Activated CD4-positive, CD25-positive, alpha-beta regulatory T cell (primary cell): ENCODE measurements around the gene EHMT1.

Experiments used
- DNase-seq, 4 experiments: peaks; one replicate each; lab custom pipeline; 2025; lab: John Stamatoyannopoulos, UW

EHMT1 gene

DNA sequence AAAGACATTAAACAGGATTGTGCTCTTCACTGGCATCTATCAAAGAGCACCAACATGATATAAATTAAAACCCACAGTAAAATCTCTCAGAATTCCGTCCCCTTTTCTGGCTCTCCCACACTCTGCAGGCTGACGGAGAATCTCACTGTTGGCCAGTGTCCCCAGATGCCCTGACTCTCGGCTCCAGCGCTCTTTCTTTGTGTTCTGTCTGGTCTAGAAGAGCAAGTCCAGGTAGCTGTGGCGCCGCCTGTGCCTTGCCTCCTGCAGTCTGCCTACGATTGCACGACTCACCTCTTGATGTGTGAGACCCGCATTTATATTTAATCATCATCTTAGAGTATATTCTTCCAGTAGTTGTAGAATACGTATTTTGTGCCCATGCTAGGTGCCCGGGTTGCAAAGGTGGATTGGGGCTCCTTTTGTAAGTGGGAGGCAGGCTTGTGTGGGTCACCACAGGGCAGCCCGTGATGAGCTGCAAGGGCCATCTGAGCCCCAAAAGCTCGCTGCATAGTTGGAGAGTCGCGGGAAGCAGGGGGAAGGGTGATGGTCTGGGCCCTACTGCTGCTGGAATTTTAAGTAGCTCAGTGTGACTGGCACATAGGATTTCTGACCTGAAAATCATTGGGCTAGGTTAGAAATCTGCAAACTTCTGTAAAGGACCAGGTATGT is 55.6 kb downstream of the EHMT1 start:
- no peak for DNase-seq

DNA sequence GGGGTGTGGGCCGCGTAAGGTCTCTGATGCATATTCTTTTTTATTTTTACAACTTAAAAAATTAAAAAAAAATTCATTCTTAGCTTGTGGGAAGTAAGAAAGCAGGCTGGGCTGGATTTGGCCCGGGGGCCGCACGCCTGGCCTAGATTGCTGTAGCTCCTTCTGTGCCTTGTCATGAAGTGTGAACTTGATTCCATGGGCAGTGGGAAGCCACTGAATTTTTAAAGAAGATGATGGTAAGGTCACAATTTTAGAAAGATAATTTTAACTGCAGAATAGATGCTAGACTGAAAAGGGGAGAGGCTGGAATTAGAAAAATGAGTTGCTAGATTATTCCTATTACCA is 56.1 kb downstream of the EHMT1 start:
- no peak for DNase-seq

DNA sequence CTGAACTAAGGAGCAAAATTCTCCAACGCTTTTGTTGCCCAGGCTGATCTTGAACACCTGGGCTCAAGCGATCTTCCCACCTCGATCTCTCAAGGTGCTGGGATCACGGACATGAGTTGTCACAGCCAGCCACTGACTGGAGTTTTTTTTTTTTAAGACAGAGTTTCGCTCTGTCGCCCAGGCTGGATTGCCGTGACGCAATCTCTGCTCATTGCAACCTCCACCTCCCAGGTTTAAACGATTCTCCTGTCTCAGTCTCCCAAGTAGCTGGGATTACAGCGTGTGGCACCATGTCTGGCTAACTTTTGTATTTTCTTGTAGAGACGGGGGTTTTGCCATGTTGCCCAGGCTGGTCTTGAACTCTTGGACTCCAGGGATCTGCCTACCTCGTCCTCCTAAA is 58.2 kb downstream of the EHMT1 start:
- no peak for DNase-seq

DNA sequence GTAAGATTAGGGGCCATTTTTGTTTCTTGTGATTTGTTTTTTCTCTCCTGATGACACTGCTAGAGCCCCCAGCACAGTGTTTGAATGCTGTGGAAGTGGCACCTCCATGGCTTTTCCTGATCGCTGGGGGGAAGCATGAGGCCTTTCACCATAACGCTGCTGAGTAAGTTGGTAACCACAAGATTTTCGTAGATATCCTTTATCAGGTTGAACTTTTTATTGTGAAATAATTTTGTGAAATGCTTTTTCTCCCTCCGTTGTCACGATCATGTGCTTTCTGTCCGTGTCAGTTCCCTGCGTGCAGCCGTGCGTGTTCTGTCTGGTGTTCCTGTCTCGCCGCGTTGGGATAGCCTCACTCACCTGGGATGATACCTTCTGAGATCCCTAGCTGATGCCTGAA is 59.4 kb downstream of the EHMT1 start:
- DNase-seq: no peak

DNA sequence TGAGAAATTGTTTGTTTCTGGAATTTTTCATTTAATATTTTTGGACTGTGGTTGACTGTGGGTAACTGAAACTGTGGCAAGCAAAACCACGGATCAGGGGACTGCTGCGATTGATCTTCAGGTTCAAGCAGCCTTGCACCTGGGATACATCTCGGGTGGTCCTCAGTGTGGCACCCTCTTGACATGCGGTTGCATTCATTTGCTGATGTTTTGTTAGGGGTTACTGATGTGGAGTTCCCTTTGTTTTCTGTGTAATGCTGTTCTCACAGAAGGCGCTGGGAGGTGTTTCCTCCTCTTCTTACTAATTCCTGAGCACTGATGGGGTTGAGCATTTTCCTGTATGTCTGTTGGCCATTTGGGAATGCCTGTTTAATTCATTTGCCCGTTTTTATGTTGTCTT is 60.4 kb downstream of the EHMT1 start:
- no peak for DNase-seq

DNA sequence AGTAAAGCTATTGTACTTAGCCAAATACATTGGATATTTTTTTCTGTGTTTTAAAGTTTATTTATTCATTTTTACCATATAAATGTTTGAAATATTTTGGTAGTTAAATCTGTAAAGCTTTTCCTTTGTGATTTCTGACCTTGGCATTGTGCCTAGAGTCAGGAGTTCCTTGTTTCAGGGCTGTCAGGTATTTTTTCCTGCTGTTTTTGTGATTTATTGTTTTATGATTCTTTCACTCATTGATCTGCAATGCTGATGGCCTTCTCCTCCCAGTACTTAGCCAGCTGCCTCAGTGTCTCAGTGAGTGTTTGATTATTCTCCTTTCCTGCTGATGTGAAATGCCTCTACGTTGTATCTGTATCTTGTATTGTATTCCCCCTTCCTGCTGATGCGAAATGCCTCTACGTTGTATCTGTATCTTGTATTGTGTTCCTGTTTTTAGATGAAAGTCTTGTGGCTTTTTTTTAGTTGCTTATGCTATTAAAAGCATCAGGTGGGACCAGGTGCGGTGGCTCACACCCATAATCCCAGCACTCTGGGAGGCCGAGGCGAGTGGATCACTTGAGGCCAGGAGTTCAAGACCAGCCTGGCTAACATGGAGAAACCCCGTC is 61.0 kb downstream of the EHMT1 start:
- DNase-seq: no peak

DNA sequence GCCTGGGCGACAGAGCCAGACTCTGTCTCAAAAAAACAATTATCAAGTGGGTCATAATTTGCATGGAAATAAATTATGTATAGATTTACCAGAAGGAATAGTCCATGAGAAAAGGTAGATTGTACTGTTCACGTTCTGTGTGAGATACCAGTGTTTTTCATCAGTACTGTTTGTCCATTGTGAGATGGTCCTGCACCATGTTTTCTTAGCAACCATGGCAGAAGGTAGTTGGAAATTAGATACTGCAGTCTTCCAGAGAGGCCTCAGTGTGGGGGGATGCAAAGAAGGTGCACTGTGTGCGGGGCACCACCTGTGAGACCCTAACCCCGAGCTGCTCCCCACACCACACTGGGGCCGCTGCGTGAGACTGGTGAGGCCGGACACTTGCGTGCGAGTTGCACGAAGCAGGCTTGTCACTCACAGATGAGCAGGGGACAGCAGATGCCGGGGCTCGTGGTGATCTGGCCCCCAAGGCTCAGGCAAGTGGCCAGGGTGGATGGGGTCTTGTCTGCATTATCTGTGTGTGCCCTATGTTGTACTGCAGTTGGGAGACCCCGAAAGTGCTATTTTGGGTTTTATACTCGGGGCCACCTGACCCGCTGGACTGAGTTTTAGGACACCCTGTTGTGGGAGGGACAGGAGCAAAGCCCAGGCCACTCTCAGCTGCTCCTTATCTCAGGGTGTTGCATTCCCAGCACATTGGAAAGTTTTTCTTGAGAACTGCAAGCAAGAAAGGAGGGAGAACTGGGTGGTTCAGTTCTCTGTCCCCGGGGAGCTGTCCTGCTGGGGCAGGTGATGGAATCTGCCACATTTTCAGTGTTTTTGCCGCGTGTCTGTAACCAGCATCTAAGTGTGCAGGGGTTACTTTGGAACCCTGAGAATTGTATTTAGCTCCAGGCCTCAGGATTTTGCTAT is 61.9 kb downstream of the EHMT1 start:
- no peak for DNase-seq

DNA sequence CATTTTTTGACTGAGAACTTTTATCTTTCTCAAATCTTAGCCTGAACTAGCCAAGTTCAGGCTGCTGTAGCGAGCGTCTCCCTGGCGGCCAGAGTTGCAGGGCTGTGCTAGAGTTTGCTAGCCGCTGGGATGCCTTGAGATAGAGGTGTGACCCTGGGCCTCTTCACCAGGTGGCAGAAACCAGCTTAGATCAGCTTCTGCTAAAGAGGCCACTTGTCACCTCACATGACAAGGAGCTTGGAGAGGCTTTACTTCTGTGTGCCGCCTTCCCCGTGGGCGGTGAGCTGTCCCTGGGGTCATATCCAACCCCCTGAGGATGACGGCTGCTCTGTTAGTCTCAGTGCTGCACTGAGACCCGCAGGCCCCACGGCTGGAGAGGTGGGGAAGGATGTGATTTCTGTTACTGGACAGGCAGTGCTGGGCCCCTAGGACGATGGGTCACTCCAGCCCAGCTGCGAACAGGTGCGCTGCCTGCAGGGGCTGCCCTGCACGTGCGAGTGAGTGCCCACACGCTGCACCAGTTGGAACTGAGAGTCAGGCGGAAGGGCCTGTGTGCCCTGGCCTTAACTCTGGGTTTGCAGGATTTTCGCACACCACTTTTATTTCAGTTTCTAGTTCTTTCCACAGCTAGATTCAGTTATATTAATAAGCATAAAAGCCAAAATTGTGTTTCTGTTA is 63.8 kb downstream of the EHMT1 start:
- no peak for DNase-seq

DNA sequence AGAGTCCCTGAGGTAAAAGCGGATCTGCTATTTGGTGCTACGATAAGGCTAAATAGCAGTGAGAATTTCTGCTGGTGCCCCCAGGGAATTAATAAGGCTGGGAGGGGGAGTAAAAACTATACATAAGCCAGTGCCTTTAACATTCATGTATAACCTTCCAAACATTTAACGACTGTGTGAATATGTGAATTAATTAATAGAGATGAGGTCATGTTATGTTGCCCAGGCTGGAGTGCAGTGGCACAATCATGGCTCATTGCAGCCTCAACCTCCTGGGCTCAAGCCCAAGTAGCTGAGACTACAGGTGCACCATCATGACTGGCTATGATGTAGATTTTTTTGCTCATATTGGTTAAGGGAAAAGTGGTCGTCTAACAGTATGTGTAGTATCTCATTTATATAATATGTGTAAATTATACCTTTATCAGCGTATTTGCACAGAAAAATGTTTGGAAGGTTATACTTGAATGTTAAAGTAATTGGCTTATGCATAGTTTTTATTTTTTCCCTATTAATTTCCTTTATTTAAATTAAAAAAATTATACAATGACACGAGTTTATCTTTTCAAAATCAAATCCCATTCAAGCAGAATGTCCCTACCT is 64.6 kb downstream of the EHMT1 start:
- DNase-seq: no peak

DNA sequence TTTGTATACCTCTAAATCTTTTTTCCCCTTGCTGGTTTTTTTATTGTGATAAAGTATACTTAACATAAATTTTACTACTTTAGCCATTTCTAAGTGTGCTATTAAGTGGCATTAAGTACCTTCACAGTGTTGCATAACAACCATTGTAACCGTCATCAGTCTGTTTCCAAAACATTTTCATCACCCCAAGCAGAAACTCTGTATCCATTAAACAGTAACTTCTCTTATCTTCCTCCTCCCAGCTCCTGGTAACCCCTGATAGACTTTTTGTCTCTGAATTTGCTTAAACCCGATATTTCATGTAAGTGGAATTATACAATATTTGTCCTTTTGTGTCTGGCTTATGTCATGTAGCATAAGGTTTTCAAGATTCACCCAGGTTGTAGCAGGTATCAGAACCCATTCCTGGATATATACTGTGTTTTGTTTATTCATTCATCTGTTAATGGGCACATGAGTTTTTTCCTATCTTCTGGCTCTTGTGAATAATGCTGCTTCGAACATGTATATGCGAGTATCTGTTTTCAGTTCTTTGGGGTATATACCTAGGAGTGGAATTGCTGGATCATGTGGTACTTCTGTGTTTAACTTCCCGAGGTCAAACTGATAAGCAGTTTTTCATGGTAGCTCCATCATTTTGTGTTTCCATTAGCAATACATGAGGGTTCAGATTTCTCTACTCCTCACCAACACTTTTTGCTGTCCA is 66.4 kb downstream of the EHMT1 start:
- DNase-seq: no peak

DNA sequence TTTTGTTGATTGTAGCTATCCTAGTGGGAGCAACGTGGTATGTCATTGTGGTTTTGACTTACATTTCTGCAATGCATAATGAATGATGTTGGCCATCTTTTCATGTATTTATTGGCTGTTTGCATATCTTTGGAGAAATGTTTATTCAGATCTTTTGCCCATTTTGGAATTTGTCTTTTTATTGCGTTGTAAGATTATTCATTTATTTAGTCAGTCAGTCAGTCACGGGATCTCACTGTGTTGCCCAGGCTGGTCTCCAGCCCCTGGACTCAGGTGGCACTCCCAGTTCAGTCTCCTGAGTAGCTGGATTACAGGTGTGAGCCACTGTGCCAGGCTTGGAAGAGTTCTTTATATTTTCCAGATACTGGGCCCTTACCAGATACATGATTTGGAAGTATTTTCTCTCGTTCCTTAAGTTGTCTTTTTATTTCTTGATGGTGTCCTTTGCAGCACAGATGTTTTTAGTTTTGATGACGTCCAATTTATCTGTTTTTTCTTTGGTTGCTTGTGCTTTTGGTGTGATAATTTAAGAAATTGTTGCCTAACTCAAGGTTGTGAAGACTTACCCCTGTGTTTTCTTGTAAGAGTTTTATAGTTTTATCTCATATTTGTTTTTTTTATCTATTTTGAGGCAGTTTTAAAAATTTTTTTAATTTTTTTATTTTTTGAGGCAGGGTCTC is 67.1 kb downstream of the EHMT1 start:
- no peak for DNase-seq

DNA sequence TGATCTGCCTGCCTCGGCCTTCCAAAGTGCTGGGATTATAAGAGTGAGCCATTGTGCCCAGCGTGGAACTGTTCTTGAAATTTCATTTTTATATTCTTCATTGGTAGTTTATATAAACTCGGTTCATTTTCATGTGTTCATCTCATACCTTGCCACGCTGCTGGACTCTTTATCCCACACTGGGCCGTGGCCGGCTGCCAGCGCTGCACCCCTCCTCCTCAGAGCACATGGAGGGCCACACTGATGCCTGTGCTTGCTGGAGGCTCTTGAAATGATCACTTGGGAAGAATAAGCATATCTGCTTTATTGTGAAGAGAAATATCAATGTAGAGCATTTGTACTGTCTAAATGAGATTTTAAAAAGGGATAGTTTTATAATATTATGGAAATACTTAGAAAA is 69.5 kb downstream of the EHMT1 start:
- no peak for DNase-seq

DNA sequence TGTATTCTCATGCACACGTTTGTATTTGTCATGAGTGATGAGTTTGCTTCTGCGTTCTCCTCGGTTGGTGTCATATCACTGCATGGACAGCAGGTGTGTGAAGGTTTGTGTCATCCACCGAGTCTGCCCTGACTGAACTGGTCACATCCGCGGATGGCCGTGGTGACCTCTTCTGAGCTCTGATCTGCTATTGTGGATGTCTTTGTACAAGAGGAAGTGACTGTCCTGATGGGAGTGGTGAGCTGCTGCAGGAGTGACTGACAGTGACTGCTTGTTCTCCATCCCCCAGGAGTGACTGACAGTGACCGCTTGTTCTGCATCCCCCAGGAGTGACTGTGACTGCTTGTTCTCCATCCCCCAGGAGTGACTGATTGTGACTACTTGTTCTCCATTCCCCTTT is 69.9 kb downstream of the EHMT1 start:
- DNase-seq: no peak

DNA sequence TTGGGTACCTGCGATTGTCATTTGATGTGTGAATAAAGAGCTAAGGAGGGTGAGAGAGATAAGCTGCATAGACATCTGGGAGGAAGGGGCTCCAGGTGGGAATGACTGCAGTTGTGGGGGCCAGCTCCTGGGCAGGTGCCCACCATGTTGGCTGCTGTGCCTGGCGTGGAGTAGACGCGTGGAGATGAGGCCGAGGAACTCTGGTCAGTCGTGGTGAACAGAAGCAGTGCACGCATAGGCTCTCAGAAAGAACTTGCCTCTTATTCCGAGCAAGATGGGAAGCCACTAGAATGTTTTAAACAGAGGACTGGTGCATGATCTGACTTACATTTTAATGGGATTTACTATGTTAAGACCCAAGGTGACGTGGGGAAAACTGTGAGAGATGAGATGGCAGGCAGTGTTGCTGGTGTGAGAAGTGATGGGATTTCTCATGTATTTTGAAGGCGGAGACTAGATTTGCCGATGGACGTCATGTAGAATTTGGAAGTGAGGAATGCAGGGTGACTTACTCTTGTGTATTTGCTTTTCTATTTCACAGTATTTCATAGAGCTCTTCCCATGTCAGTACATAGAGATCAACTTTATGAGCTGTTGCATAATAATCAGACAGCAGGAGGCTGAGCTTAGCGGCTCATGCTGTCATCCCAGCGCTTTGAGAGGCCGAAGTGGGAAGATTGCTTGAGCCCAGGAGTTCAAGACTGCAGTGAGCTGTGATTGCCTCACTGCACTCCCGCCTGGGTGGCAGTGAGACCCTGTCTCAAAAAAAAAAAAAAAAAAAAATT is 71.1 kb downstream of the EHMT1 start:
- DNase-seq: no peak

DNA sequence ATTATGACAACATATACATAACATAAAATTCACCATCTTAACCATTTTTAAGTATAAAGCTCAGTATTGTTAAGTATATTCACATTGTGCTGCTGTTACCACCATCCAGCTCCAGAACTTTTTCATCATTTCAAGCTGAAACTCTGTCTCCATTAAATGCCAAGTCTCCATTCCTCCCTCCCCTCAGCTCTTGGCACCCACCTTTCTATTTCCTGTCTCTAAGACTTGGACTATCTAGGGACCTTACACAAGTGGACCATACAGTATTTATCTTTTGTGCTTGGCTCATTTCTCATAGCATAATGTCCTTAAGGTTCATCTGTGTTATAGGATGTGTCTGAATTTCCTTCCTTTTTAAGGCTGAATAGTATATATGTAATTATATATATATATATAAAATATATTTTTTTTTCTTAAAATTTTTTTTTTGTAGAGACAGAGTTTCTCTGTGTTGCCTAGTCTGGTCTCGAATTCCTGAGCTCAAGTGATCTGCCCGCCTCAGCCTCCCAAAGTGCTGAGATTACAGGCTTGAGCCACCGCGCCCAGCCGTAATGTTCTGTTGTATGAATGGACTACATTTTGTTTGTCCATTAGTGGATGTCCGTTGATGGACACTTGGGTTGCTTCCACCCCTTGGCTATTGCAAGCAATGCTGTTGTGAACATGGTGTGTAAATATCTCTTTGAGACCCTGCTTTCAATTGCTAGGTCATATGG is 72.3 kb downstream of the EHMT1 start:
- no peak for DNase-seq

DNA sequence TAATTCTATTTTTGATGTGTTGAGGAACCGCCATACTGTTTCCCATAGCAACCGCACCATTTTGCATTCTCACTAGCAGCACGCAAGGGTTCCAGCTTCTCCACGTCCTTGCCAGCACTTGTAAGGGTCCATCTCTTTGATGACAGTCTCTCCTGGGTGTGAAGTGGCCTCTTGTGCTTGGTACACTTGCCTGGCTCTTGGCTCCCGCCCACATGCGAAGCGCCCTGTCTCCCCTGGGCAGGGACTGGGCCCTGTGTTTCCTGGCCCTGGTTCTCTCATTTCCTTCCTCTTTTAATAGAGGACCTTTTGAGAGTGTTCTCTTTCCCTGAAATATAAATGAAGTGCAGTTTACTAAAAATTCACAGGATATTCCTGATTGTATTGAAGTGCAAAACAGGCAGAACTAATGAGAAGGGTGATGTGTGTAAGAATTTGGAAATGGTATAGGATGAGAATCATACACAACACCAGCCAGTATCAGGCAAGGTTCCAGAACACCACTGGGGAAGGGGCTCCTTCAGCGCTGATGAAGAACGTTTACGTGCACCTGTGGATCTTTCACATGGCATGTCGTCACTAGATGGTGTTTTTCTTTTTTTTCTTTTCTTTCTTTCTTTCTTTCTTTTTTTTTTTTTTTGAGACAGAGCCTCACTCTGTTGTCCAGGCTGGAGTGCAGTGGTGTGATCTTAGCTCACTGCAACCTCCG is 73.0 kb downstream of the EHMT1 start:
- no peak for DNase-seq

DNA sequence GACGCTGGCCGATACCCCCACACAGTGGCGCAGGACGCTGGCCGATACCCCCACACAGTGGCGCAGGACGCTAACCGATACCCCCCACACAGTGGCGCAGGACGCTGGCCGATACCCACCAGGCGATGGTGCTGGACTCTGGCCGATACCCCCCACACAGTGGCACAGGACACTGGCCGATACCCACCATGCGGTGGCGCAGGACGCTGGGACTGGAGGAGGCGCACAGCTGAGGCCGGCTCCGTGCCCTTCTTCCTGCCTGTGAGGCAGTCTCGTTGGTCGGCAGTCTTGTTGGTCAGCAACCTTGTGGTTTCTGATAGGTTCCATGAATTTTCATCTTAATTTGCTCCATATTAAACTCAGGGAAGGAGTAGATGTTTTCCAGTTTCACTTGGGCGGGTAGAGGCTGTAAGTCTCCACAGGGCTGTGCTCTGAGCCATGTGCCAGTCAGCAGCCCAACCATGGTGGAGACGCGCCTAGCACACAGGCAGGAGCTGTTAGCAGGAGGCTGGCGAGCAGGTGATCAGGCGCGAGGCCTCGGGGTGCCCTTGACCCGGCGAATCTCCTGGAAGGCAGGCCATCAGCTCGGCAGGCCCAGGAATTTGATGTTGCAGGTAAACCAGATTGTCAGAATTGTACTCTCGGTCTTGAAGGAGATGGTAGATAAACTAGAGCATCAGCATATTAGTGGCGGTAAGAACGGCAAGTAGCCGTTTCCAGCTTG is 75.6 kb downstream of the EHMT1 start:
- DNase-seq: no peak
